Measurements from ENCODE around the gene CSH2. TPM values are rescaled to one million over a fixed set of nuclear protein-coding genes. Genes with fewer than 3 reads are reported as not detected.

The CSH2 gene
- total and polyA plus RNA-seq, 2 of the 13 experiments (the other 11 are each of a cell fraction or from before 2014, with no cell fraction given), result not detected

GRCh38 chr17:63826468-63827001, 46.9 kb downstream of the CSH2 start (continued):
- TF ChIP-seq ZBTB43 (CRISPR knock-in tag; conservative IDR thresholded peaks at IDR 0.05) (0 out of 2 replicates have a peak, but pooled peaks have one; percentile 2), SIN3A (IDR thresholded peaks at IDR 0.05; ENCODE audit: borderline replicate concordance, low read depth, low read length) (no peak), ZNF629 (CRISPR knock-in tag; conservative IDR thresholded peaks at IDR 0.05) (no peak), ZNF296 (CRISPR knock-in tag; conservative IDR thresholded peaks at IDR 0.05) (0 out of 2 replicates have a peak, but pooled peaks have one; percentile 54), ZSCAN30 (CRISPR knock-in tag; IDR thresholded peaks at IDR 0.05) (peak; percentile 40; the same call in 1 of the 2 replicates), ZNF891 (CRISPR knock-in tag; IDR thresholded peaks at IDR 0.05) (peak; percentile 56; the same call in 1 of the 2 replicates), DDIT3 (CRISPR knock-in tag; IDR thresholded peaks at IDR 0.05) (no peak), ZNF83 (CRISPR knock-in tag; IDR thresholded peaks at IDR 0.05; ENCODE audit: borderline replicate concordance) (0 out of 2 replicates have a peak, but pooled peaks have one; percentile 24), HNF4A (CRISPR knock-in tag; IDR thresholded peaks at IDR 0.05) (no peak), ZNF441 (CRISPR knock-in tag; IDR thresholded peaks at IDR 0.05; ENCODE audit: borderline replicate concordance) (peak; percentile 86), THAP11 (CRISPR knock-in tag; IDR thresholded peaks at IDR 0.05) (no peak), ZBTB37 (CRISPR knock-in tag; IDR thresholded peaks at IDR 0.05) (no peak), REPIN1 (CRISPR knock-in tag; IDR thresholded peaks at IDR 0.05; ENCODE audit: borderline replicate concordance, low read depth) (peak; percentile 48; the same call in 1 of the 2 replicates), USF2 (IDR thresholded peaks at IDR 0.05; ENCODE audit: low read depth, low read length) (no peak), USF2 (CRISPR knock-in tag; IDR thresholded peaks at IDR 0.05; ENCODE audit: borderline replicate concordance) (no peak; the same call in 1 of the 2 replicates), ZBTB25 (CRISPR knock-in tag; IDR thresholded peaks at IDR 0.05) (0 out of 2 replicates have a peak, but pooled peaks have one; percentile 8), POLR2AphosphoS5 (IDR thresholded peaks at IDR 0.05; ENCODE audit: low read depth, low read length) (no peak), ZBTB10 (CRISPR knock-in tag; IDR thresholded peaks at IDR 0.05; ENCODE audit: borderline replicate concordance) (0 out of 2 replicates have a peak, but pooled peaks have one; percentile 41)
